Effector memory CD8-positive, alpha-beta T cell (primary cell): ENCODE measurements around the gene ARHGEF2.

Source experiments
- ATAC-seq: fragments of 150-1000 bp; cut with Tn5 transposase; replicated peaks from 2 replicates; pipeline ENCODE4 v1.10.0; 2021; ENCODE audit warnings: mild to moderate bottlenecking, moderate library complexity
- DNase-seq, 3 experiments: peaks; one replicate each; pipeline ENCODE4 v3.0.0; 2021
- H3K27ac Mint-ChIP-seq, 2 donors: one replicate each; pipeline ENCODE4 v1.8.0; 2022; ENCODE audit warnings: mild to moderate bottlenecking in 2 of 2, mixed read lengths in 2 of 2, moderate library complexity in 2 of 2
- H3K27me3 Mint-ChIP-seq, 2 donors: one replicate each; pipeline ENCODE4 v1.8.0; 2022; ENCODE audit warnings: mixed read lengths in 2 of 2
- H3K36me3 Mint-ChIP-seq: one replicate; pipeline ENCODE4 v1.8.0; 2022; ENCODE audit warnings: mild to moderate bottlenecking, moderate library complexity, mixed read lengths; ENCODE audit not compliant: insufficient read depth
- H3K4me1 Mint-ChIP-seq, 2 donors: one replicate each; pipeline ENCODE4 v1.8.0; 2022; ENCODE audit warnings: low read depth in 2 of 2, mixed read lengths in 2 of 2
- H3K4me3 Mint-ChIP-seq, 2 donors: one replicate each; pipeline ENCODE4 v1.8.0; 2022; ENCODE audit warnings: mild to moderate bottlenecking in 2 of 2, mixed read lengths in 2 of 2, moderate library complexity in 2 of 2
- H3K9me3 Mint-ChIP-seq, 2 donors: one replicate each; pipeline ENCODE4 v1.8.0; 2022; ENCODE audit warnings: mixed read lengths in 2 of 2

Gene ARHGEF2

GRCh38 chr1:155973723-155974122 lies 4.6 kb downstream of the ARHGEF2 start:
- H3K27ac Mint-ChIP-seq = peak overlapping the region; percentile 85 to 94
- H3K4me3 Mint-ChIP-seq = peak overlapping the region; percentile 83 to 97
- H3K4me1 Mint-ChIP-seq = peaks cover 80 to 84% of the 10 kb centered on the region in 2 donors
- no peaks in the 10 kb centered on the region for H3K9me3 Mint-ChIP-seq
- ATAC-seq (no peak), DNase-seq (no peak)
- peaks cover 49% of the 10 kb centered on the region for H3K36me3 Mint-ChIP-seq
- no peaks in the 10 kb centered on the region for H3K27me3 Mint-ChIP-seq

- Mint-ChIP-seq H3K27me3 (no peaks in the 10 kb centered on the region), H3K4me1 (peaks cover 91 to 95% of the 10 kb centered on the region in 2 donors), H3K36me3 (peaks cover 56% of the 10 kb centered on the region), H3K4me3 (peak overlapping the region; percentile 69 to 97), H3K27ac (peak overlapping the region; percentile 85 to 87), H3K9me3 (no peaks in the 10 kb centered on the region)
- no peak for ATAC-seq
- no peak for DNase-seq
Observed at GRCh38 chr1:155971910-155972809, 6.2 kb downstream of the ARHGEF2 start.

DNA sequence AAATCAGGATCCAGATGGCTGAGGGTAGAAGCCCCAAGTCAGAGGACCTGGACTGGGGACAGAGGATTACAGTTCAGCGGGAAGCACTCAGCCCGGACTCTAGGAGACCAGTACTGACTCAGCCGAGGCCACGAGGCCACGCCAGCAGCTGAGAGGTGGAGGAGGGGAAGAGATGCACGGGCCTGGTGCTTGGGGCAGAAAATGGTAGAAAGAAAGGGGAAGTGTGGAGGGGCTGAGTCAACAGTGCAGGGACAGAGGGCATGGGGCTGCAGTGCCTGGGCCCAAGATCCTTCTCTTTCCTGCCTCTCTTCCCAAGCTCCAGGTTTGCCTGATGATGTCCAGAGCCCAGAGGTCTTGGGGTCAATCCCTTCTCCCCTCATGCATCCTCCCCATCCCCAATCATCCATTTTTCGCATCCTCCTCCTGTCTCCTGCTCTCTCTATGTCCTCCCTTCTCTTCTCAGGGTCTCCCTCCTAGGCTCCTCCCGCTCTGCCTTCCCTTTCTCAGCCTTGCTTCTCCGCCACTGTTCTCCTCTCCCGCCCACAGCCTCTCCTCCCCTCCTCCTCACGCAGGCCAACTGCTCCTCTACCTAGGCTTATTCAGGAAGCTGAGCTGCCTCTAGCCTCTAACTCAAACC lies 7.7 kb downstream of the ARHGEF2 start:
- Mint-ChIP-seq H3K9me3 (no peaks in the 10 kb centered on the region), H3K4me1 (peaks cover 89 to 92% of the 10 kb centered on the region in 2 donors), H3K4me3 (peak overlapping the region; percentile 69 to 97), H3K27me3 (no peaks in the 10 kb centered on the region), H3K27ac (peak overlapping the region; percentile 85 to 87), H3K36me3 (peaks cover 56% of the 10 kb centered on the region)
- ATAC-seq = peak; percentile 55
- DNase-seq = no peak

DNA sequence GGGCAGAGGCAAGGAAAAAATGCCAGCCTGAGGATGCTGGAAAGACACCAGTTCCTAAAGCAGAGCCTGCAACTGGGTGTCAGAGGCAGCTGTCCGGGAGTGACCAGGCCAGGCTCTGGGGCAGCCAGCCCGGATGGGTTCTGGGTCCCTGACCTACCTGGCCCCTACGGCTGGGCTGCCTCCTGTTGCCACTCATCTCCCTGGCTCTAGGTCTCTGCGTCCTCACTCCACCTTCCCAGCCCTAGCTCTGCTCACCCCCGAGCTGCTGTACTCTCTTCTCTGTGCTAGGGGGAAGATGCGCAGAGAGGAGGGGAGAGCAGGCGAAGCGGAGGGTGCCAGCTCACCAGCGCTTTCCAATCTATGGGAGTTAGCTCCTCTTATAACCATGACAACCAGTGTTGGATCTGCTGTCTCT lies 9.0 kb downstream of the ARHGEF2 start:
- Mint-ChIP-seq H3K27ac (peak overlapping the region; percentile 85 to 87), H3K27me3 (no peaks in the 10 kb centered on the region), H3K36me3 (peaks cover 68% of the 10 kb centered on the region), H3K4me1 (peaks cover 77 to 80% of the 10 kb centered on the region in 2 donors), H3K9me3 (no peaks in the 10 kb centered on the region), H3K4me3 (peak overlapping the region; percentile 60 to 97)
- ATAC-seq (no peak), DNase-seq (no peak)

- ATAC-seq (no peak), DNase-seq (no peak)
- peak overlapping the region; percentile 43 to 66 for H3K4me3 Mint-ChIP-seq
- H3K9me3 Mint-ChIP-seq = no peaks in the 10 kb centered on the region
- H3K27me3 Mint-ChIP-seq = no peaks in the 10 kb centered on the region
- H3K4me1 Mint-ChIP-seq = peaks cover 72 to 73% of the 10 kb centered on the region in 2 donors
- peaks cover 70% of the 10 kb centered on the region for H3K36me3 Mint-ChIP-seq
- peak overlapping the region; percentile 85 to 87 for H3K27ac Mint-ChIP-seq
Observed at GRCh38 chr1:155968670-155969069, 9.7 kb downstream of the ARHGEF2 start.

GRCh38 chr1:155968051-155968400 lies 10.3 kb downstream of the ARHGEF2 start:
- Mint-ChIP-seq H3K27ac (peak overlapping the region; percentile 85 to 87), H3K9me3 (no peaks in the 10 kb centered on the region), H3K4me3 (peak overlapping the region; percentile 66 to 75), H3K27me3 (no peaks in the 10 kb centered on the region), H3K4me1 (peaks cover 66 to 67% of the 10 kb centered on the region in 2 donors), H3K36me3 (peaks cover 76% of the 10 kb centered on the region)
- DNase-seq (no peak), ATAC-seq (no peak)

GRCh38 chr1:155967341-155968050 lies 10.9 kb downstream of the ARHGEF2 start:
- ATAC-seq = peak; percentile 43
- Mint-ChIP-seq H3K27ac (peak overlapping the region; percentile 85 to 87), H3K4me1 (peaks cover 61 to 63% of the 10 kb centered on the region in 2 donors), H3K9me3 (no peaks in the 10 kb centered on the region), H3K36me3 (peaks cover 76% of the 10 kb centered on the region), H3K27me3 (no peaks in the 10 kb centered on the region), H3K4me3 (peak overlapping the region; percentile 66 to 75)
- no peak for DNase-seq

DNA sequence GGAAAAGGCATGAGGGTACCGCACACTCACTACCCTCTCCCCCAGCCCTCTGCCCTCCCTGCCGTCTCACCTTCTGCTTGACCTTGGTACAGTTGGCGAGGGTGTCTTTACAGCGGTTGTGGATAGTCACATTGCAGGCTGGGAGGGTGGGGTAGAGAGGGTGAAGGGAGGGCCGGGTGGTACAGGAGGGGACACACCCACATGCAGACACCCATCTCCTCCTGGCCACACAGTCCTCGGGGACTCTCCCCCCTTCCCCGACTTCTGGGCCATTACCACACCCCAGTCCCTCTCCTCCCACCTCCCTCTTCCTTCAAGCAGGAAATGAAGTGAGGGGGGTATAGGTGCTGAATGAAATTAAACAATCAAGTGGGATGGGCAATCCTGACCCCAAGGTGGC lies 11.6 kb downstream of the ARHGEF2 start:
- DNase-seq = no peak
- Mint-ChIP-seq H3K27me3 (no peaks in the 10 kb centered on the region), H3K4me1 (peaks cover 60 to 62% of the 10 kb centered on the region in 2 donors), H3K36me3 (peaks cover 77% of the 10 kb centered on the region), H3K4me3 (peak overlapping the region; percentile 45 to 66), H3K9me3 (no peaks in the 10 kb centered on the region), H3K27ac (peak overlapping the region; percentile 85 to 87)
- peak; percentile 55 for ATAC-seq

DNA sequence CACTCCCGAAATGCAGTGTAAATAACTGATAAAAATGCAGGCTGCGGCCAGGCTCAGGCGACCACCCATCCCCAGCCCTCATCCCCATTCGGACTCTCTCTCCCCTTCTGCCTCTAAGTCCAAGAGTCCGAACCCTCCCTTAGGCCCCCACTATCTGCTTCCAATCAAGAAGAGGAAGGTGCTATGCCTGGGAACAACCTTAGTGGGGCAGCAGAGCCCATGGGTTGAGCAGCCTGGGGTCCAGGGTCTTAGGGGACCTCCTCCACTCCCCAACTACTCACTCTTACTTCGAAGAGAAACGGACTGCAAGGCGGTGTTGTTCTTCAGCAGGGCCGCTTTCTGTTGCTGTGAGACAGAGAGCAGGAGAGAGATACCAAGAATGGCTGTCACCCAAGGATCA lies 12.2 kb downstream of the ARHGEF2 start:
- Mint-ChIP-seq H3K9me3 (no peaks in the 10 kb centered on the region), H3K27ac (peak overlapping the region; percentile 85 to 87), H3K27me3 (no peaks in the 10 kb centered on the region), H3K4me1 (peaks cover 56 to 61% of the 10 kb centered on the region in 2 donors), H3K36me3 (peaks cover 84% of the 10 kb centered on the region), H3K4me3 (peak overlapping the region; percentile 45 to 66)
- no peak for ATAC-seq
- DNase-seq = no peak

DNA sequence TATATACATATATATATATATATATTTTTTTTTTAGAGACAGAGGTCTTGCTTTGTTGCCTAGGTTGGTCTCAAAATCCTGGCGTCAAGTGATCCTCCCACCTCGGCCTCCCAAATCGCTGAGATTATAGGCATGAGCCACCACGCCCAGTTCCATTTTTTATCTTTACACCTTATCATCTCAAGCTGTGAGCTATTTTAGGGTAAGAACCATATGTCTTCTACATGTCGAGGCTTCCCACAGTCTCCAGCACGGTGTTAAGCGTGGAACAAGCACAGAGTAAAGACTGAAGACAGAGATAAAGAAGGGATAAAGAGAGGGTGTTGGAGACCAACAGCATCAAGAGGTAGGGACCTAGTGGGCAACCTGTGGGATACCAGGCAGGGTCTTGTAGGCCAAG lies 14.2 kb downstream of the ARHGEF2 start:
- peaks cover 96% of the 10 kb centered on the region for H3K36me3 Mint-ChIP-seq
- H3K4me3 Mint-ChIP-seq = no peak overlapping the region
- peaks cover 42 to 46% of the 10 kb centered on the region in 2 donors for H3K4me1 Mint-ChIP-seq
- no peak for ATAC-seq
- H3K9me3 Mint-ChIP-seq = no peaks in the 10 kb centered on the region
- DNase-seq = no peak
- no peaks in the 10 kb centered on the region for H3K27me3 Mint-ChIP-seq
- peak overlapping the region in 1 of 2 donors; percentile 85 for H3K27ac Mint-ChIP-seq

GRCh38 chr1:155962599-155963211 lies 15.6 kb downstream of the ARHGEF2 start:
- Mint-ChIP-seq H3K27ac (peak overlapping the region in 1 of 2 donors; percentile 86), H3K4me3 (no peak overlapping the region), H3K27me3 (no peaks in the 10 kb centered on the region), H3K9me3 (no peaks in the 10 kb centered on the region), H3K36me3 (peaks cover 97% of the 10 kb centered on the region), H3K4me1 (peaks cover 28 to 31% of the 10 kb centered on the region in 2 donors)
- DNase-seq (no peak), ATAC-seq (no peak)

DNA sequence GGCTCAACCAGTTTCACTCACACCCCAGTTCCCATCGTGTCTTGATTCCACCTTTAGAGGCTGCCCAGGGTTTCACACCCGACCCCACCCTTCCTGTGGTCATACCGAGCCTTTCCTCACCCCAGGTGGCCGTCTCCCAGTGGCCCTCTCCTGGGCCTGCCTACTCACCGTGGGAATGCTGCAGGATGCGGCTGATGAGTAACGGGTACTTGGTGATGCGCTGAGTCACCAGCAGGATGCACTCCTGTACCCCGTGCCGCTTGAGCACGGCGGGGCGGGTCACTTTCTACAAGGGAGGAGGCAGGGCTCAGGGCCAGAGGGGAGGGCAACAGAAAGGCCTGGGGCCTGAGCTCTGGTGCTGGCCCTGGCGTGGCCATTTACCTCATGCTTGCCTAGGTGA lies 16.4 kb downstream of the ARHGEF2 start:
- ATAC-seq (peak; percentile 71), DNase-seq (peak in 1 of 3 experiments; percentile 18)
- H3K4me1 Mint-ChIP-seq = peaks cover 22 to 24% of the 10 kb centered on the region in 2 donors
- peaks cover 97% of the 10 kb centered on the region for H3K36me3 Mint-ChIP-seq
- no peaks in the 10 kb centered on the region for H3K27me3 Mint-ChIP-seq
- no peaks in the 10 kb centered on the region for H3K9me3 Mint-ChIP-seq
- H3K27ac Mint-ChIP-seq = peak overlapping the region; percentile 78 to 86
- H3K4me3 Mint-ChIP-seq = no peak overlapping the region
